Left colon (tissue), 2 donors: ENCODE data around the gene GYPE. TPM values are rescaled to one million over a fixed set of nuclear protein-coding genes. Genes with fewer than 3 reads are reported as not detected.
A peak's percentile ranks its signal among the peaks of the same experiment; 100 is the strongest.
"Not testable (repeated sequence)": the region's sequence is repeated elsewhere in the genome, so short reads cannot be mapped to it uniquely, and the experiment has no call there.

ENCODE experiments used
- ATAC-seq: fragments of 200-7000 bp; cut with Tn5 transposase; one replicate; pipeline ENCODE4 v1.9.1; 2020; ENCODE audit warnings: mild to moderate bottlenecking, moderate library complexity
- DNase-seq, 2 donors: peaks; one replicate each; pipeline ENCODE4 v3.0.0-alpha.2; 2020
- intact Hi-C, 2 donors: fragments of 100-400 bp; cut with DNase I in 1 of 2; cut with micrococcal nuclease in 1 of 2; formaldehyde crosslinking; loops; one replicate each; pipeline versions ENCODE4 v1.11.2 to v1.14.0; 2022; cut with DNase I, micrococcal nuclease
- total RNA-seq, 2 donors: library from RNA; stranded (reverse); fragmentation: NEBNext Ultra II Directional; extraction: Animal tissue kit (Norgen Biotek cat#: 25700); gene quantifications; one replicate each; pipeline ENCODE4 v1.2.1, GENCODE V29; 2021
- donor health status: DM: no; HTN: no; CAD: no.
- donor health status: DM: yes; HTN: yes; CAD: no.

The GYPE gene
- total RNA-seq, 2 donors from 2014 or later: 0.18 to 0.25 TPM

GRCh38 chr4:143882892-143883291 lies 22.5 kb downstream of the GYPE start:
- intact Hi-C loops: no loop called here
- DNase-seq (no peak), ATAC-seq (no peak)

- ATAC-seq, DNase-seq, intact Hi-C loops: not testable (repeated sequence)
Measured at GRCh38 chr4:143879561-143879960, 25.8 kb downstream of the GYPE start.

- intact Hi-C loops, DNase-seq, ATAC-seq: not testable (repeated sequence)
Measured at GRCh38 chr4:143875357-143875756, 30.0 kb downstream of the GYPE start.

- DNase-seq, ATAC-seq, intact Hi-C loops: not testable (repeated sequence)
Measured at GRCh38 chr4:143870523-143871268, 34.7 kb downstream of the GYPE start.

GRCh38 chr4:143869925-143870324 lies 35.4 kb downstream of the GYPE start:
- intact Hi-C loops: not testable (repeated sequence)

GRCh38 chr4:143862716-143863115 lies 42.6 kb downstream of the GYPE start:
- ATAC-seq, intact Hi-C loops, DNase-seq: not testable (repeated sequence)

More at GRCh38 chr4:143869925-143870324, 35.4 kb downstream of the GYPE start:
- DNase-seq, ATAC-seq: not testable (repeated sequence)

- ATAC-seq (no peak), DNase-seq (no peak)
- intact Hi-C loops: no loop called here
Measured at GRCh38 chr4:143858456-143858855, 46.9 kb downstream of the GYPE start.

- DNase-seq, ATAC-seq, intact Hi-C loops: not testable (repeated sequence)
Measured at GRCh38 chr4:143857391-143858336, 47.7 kb downstream of the GYPE start.

- DNase-seq, ATAC-seq, intact Hi-C loops: not testable (repeated sequence)
Measured at GRCh38 chr4:143856017-143856557, 49.3 kb downstream of the GYPE start.

GRCh38 chr4:143854645-143855044 lies 50.7 kb downstream of the GYPE start:
- DNase-seq, ATAC-seq, intact Hi-C loops: not testable (repeated sequence)

- DNase-seq, ATAC-seq, intact Hi-C loops: not testable (repeated sequence)
Measured at GRCh38 chr4:143849296-143849695, 56.1 kb downstream of the GYPE start.

- DNase-seq, intact Hi-C loops, ATAC-seq: not testable (repeated sequence)
Measured at GRCh38 chr4:143843506-143843832, 61.9 kb downstream of the GYPE start.

- intact Hi-C loops, DNase-seq: not testable (repeated sequence)
Measured at GRCh38 chr4:143842624-143843505, 62.5 kb downstream of the GYPE start.

GRCh38 chr4:143839413-143839812 lies 65.9 kb downstream of the GYPE start:
- DNase-seq (peak; percentile 24 to 28), ATAC-seq (peak; percentile 87)
- intact Hi-C loops: not testable (repeated sequence)

More at GRCh38 chr4:143842624-143843505, 62.5 kb downstream of the GYPE start:
- not testable (repeated sequence) for ATAC-seq

- ATAC-seq, DNase-seq, intact Hi-C loops: not testable (repeated sequence)
Measured at GRCh38 chr4:143834196-143834595, 71.2 kb downstream of the GYPE start.

GRCh38 chr4:143833676-143834075 lies 71.7 kb downstream of the GYPE start:
- intact Hi-C loops, DNase-seq, ATAC-seq: not testable (repeated sequence)

GRCh38 chr4:143830576-143830975 lies 74.8 kb downstream of the GYPE start:
- ATAC-seq, intact Hi-C loops, DNase-seq: not testable (repeated sequence)

- intact Hi-C loops, DNase-seq: not testable (repeated sequence)
- ATAC-seq: peak; percentile 48
Measured at GRCh38 chr4:143829239-143829620, 76.1 kb downstream of the GYPE start.
